HEK293 (cell line): Measurements from ENCODE around the gene BACH2.

ENCODE experiments used
- FEZF1 ChIP-seq: fragments of 450-650 bp; formaldehyde crosslinking; IDR thresholded peaks from 2 replicates; pipeline ENCODE4 v1.5.1; 2016; ENCODE audit warnings: missing biosample characterization, missing genetic modification characterization
- GFI1B ChIP-seq: fragments of 450-650 bp; formaldehyde crosslinking; IDR thresholded peaks from 2 replicates; pipeline ENCODE4 v1.5.1; 2016; ENCODE audit warnings: missing biosample characterization, missing genetic modification characterization
- KLF8 ChIP-seq: fragments of 450-650 bp; formaldehyde crosslinking; IDR thresholded peaks from 2 replicates; pipeline ENCODE4 v1.5.1; 2016; ENCODE audit warnings: missing biosample characterization, missing genetic modification characterization
- KLF9 ChIP-seq: fragments of 450-650 bp; formaldehyde crosslinking; IDR thresholded peaks from 2 replicates; pipeline ENCODE4 v1.5.1; 2016; ENCODE audit warnings: missing biosample characterization, missing genetic modification characterization, low read depth
- MZF1 ChIP-seq: fragments of 450-650 bp; formaldehyde crosslinking; IDR thresholded peaks from 2 replicates; pipeline ENCODE4 v1.5.1; 2017; ENCODE audit warnings: missing biosample characterization, missing genetic modification characterization, borderline replicate concordance
- OSR2 ChIP-seq: fragments of 450-650 bp; formaldehyde crosslinking; IDR thresholded peaks from 2 replicates; pipeline ENCODE4 v1.5.1; 2016; ENCODE audit warnings: missing biosample characterization, missing genetic modification characterization
- SP7 ChIP-seq: fragments of 450-650 bp; formaldehyde crosslinking; IDR thresholded peaks from 2 replicates; pipeline ENCODE4 v1.5.1; 2016; ENCODE audit warnings: missing biosample characterization, missing genetic modification characterization
- TRIM28 ChIP-seq: IDR thresholded peaks from 2 replicates; pipeline ENCODE4 v1.6.1; 2011; ENCODE audit warnings: low read length, control low read depth, borderline replicate concordance
- ZBTB17 ChIP-seq: fragments of 450-650 bp; formaldehyde crosslinking; IDR thresholded peaks from 2 replicates; pipeline ENCODE4 v1.5.1; 2016; ENCODE audit warnings: missing biosample characterization, missing genetic modification characterization
- ZBTB21 ChIP-seq: fragments of 450-650 bp; formaldehyde crosslinking; IDR thresholded peaks from 2 replicates; pipeline ENCODE4 v1.5.1; 2017; ENCODE audit warnings: missing biosample characterization, missing genetic modification characterization
- ZEB2 ChIP-seq: fragments of 450-650 bp; formaldehyde crosslinking; IDR thresholded peaks from 2 replicates; pipeline ENCODE4 v1.5.1; 2016; ENCODE audit warnings: missing biosample characterization, missing genetic modification characterization
- ZFHX2 ChIP-seq: fragments of 450-650 bp; formaldehyde crosslinking; conservative IDR thresholded peaks from 2 replicates; pipeline ENCODE4 v1.5.1; 2016; ENCODE audit warnings: missing biosample characterization, missing genetic modification characterization
- ZFP41 ChIP-seq: fragments of 450-650 bp; formaldehyde crosslinking; IDR thresholded peaks from 2 replicates; pipeline ENCODE4 v1.5.1; 2016; ENCODE audit warnings: missing biosample characterization, missing genetic modification characterization, borderline replicate concordance
- ZIC2 ChIP-seq: fragments of 450-650 bp; formaldehyde crosslinking; IDR thresholded peaks from 2 replicates; pipeline ENCODE4 v1.5.1; 2016; ENCODE audit warnings: missing biosample characterization, missing genetic modification characterization
- ZNF10 ChIP-seq: fragments of 450-650 bp; formaldehyde crosslinking; IDR thresholded peaks from 2 replicates; pipeline ENCODE4 v1.5.1; 2017; ENCODE audit warnings: missing biosample characterization, missing genetic modification characterization
- ZNF133 ChIP-seq: fragments of 450-650 bp; formaldehyde crosslinking; IDR thresholded peaks from 2 replicates; pipeline ENCODE4 v1.5.1; 2016; ENCODE audit warnings: missing biosample characterization, missing genetic modification characterization
- ZNF138 ChIP-seq: fragments of 450-650 bp; formaldehyde crosslinking; IDR thresholded peaks from 2 replicates; pipeline ENCODE4 v1.5.1; 2016; ENCODE audit warnings: missing biosample characterization, missing genetic modification characterization, borderline replicate concordance
- ZNF2 ChIP-seq: fragments of 450-650 bp; formaldehyde crosslinking; IDR thresholded peaks from 2 replicates; pipeline ENCODE4 v1.5.1; 2016; ENCODE audit warnings: missing biosample characterization, missing genetic modification characterization
- ZNF394 ChIP-seq: fragments of 450-650 bp; formaldehyde crosslinking; IDR thresholded peaks from 2 replicates; pipeline ENCODE4 v1.5.1; 2016; ENCODE audit warnings: missing biosample characterization, missing genetic modification characterization, mild to moderate bottlenecking, moderate library complexity, borderline replicate concordance
- ZNF501 ChIP-seq: fragments of 450-650 bp; formaldehyde crosslinking; IDR thresholded peaks from 2 replicates; pipeline ENCODE4 v1.5.1; 2016; ENCODE audit warnings: missing biosample characterization, missing genetic modification characterization
- ZNF561 ChIP-seq: fragments of 450-650 bp; IDR thresholded peaks from 2 replicates; pipeline ENCODE4 v1.5.1; 2018; ENCODE audit warnings: missing biosample characterization, missing genetic modification characterization, borderline replicate concordance
- ZNF600 ChIP-seq: fragments of 450-650 bp; formaldehyde crosslinking; IDR thresholded peaks from 2 replicates; pipeline ENCODE4 v1.5.1; 2016; ENCODE audit warnings: missing biosample characterization, missing genetic modification characterization
- ZNF707 ChIP-seq: fragments of 450-650 bp; formaldehyde crosslinking; IDR thresholded peaks from 2 replicates; pipeline ENCODE4 v1.5.1; 2016; ENCODE audit warnings: missing biosample characterization, missing genetic modification characterization
- ZNF777 ChIP-seq: fragments of 450-650 bp; formaldehyde crosslinking; IDR thresholded peaks from 2 replicates; pipeline ENCODE4 v1.5.1; 2017; ENCODE audit warnings: missing biosample characterization, missing genetic modification characterization, borderline replicate concordance
- ZNF843 ChIP-seq: fragments of 450-650 bp; formaldehyde crosslinking; IDR thresholded peaks from 2 replicates; pipeline ENCODE4 v1.5.1; 2016; ENCODE audit warnings: missing biosample characterization, missing genetic modification characterization
- ZSCAN30 ChIP-seq: fragments of 450-650 bp; IDR thresholded peaks from 2 replicates; pipeline ENCODE4 v1.5.1; 2018; ENCODE audit warnings: missing biosample characterization, mild to moderate bottlenecking, missing genetic modification characterization, moderate library complexity
- TF ChIP-seq, protein P1 (sequence below): fragments of 450-650 bp; formaldehyde crosslinking; IDR thresholded peaks from 2 replicates; pipeline ENCODE4 v1.5.1; 2016; ENCODE audit warnings: missing biosample characterization, missing genetic modification characterization
- TF ChIP-seq, protein P2 (sequence below): fragments of 450-650 bp; formaldehyde crosslinking; IDR thresholded peaks from 2 replicates; pipeline ENCODE4 v1.5.1; 2016; ENCODE audit warnings: missing biosample characterization, missing genetic modification characterization
- TF ChIP-seq, protein P3 (sequence below): fragments of 450-650 bp; formaldehyde crosslinking; IDR thresholded peaks from 2 replicates; pipeline ENCODE4 v1.5.1; 2016; ENCODE audit warnings: missing biosample characterization, missing genetic modification characterization
- TF ChIP-seq, protein P4 (sequence below): fragments of 450-650 bp; formaldehyde crosslinking; IDR thresholded peaks from 2 replicates; pipeline ENCODE4 v1.5.1; 2017; ENCODE audit warnings: missing biosample characterization, missing genetic modification characterization
- TF ChIP-seq, protein P5 (sequence below): fragments of 450-650 bp; formaldehyde crosslinking; IDR thresholded peaks from 2 replicates; pipeline ENCODE4 v1.5.1; 2016; ENCODE audit warnings: missing biosample characterization, missing genetic modification characterization
- TF ChIP-seq, protein P6 (sequence below): fragments of 450-650 bp; IDR thresholded peaks from 2 replicates; pipeline ENCODE4 v1.5.1; 2018; ENCODE audit warnings: missing biosample characterization, missing genetic modification characterization

BACH2 gene

DNA sequence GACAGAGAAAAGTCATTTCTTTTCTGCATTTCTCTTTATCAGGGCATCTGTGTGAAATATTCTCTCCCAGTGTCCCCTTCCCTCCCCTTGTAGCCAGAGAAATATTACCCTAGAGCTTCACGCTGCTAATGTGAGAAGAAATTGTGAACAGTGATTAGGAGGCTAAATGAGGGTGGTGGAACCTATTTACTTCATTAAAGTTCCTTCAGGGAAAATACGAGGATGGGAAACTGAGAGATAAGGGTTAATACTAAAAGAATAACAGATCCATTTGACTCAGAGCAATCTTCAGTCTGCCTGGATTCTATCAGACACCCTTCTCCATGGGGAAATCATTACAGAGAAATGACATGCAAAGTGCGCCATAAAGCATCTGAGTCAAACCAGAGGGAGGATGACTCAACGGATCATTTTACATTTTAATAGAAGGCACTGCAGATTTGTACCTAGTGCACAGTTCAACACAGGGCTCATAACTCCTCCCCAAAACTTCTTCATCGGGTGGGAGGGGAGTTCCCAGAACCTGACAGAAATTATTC is 271.1 kb downstream of the BACH2 start (continued):
- TF ChIP-seq, protein P1, sequence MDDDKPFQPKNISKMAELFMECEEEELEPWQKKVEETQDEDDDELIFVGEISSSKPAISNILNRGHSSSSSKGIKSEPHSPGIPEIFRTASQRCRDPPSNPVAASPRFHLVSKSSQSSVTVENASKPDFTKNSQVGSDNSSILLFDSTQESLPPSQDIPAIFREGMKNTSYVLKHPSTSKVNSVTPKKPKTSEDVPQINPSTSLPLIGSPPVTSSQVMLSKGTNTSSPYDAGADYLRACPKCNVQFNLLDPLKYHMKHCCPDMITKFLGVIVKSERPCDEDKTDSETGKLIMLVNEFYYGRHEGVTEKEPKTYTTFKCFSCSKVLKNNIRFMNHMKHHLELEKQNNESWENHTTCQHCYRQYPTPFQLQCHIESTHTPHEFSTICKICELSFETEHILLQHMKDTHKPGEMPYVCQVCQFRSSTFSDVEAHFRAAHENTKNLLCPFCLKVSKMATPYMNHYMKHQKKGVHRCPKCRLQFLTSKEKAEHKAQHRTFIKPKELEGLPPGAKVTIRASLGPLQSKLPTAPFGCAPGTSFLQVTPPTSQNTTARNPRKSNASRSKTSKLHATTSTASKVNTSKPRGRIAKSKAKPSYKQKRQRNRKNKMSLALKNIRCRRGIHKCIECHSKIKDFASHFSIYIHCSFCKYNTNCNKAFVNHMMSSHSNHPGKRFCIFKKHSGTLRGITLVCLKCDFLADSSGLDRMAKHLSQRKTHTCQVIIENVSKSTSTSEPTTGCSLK (tag by site-specific recombination), result no peak
- TF ChIP-seq ZSCAN30 (tag by site-specific recombination) (0 out of 2 replicates have a peak, but pooled peaks have one; percentile 37), ZFHX2 (tag by site-specific recombination) (0 out of 2 replicates have a peak, but pooled peaks have one; percentile 12), ZNF561 (peak; percentile 76; the same call in 1 of the 2 replicates), ZNF394 (tag by site-specific recombination) (peak; percentile 32; the same call in 1 of the 2 replicates), ZNF777 (tag by site-specific recombination) (no peak), FEZF1 (tag by site-specific recombination) (peak; percentile 63), TRIM28 (peak; percentile 94), ZFP41 (tag by site-specific recombination) (no peak), ZNF843 (tag by site-specific recombination) (peak; percentile 57), ZNF600 (peak; percentile 90), KLF8 (tag by site-specific recombination) (0 out of 2 replicates have a peak, but pooled peaks have one; percentile 40), ZIC2 (tag by site-specific recombination) (no peak), ZNF138 (tag by site-specific recombination) (no peak), ZBTB21 (peak; percentile 41; the same call in 1 of the 2 replicates), SP7 (tag by site-specific recombination) (peak; percentile 94), ZBTB17 (tag by site-specific recombination) (peak; percentile 74), ZNF133 (tag by site-specific recombination) (no peak), MZF1 (tag by site-specific recombination) (0 out of 2 replicates have a peak, but pooled peaks have one; percentile 37), GFI1B (tag by site-specific recombination) (peak; percentile 77), ZNF707 (no peak), ZNF2 (tag by site-specific recombination) (peak; percentile 62), ZEB2 (tag by site-specific recombination) (peak; percentile 93), OSR2 (tag by site-specific recombination) (0 out of 2 replicates have a peak, but pooled peaks have one; percentile 24), ZNF501 (tag by site-specific recombination) (no peak), ZNF10 (tag by site-specific recombination) (no peak), KLF9 (0 out of 2 replicates have a peak, but pooled peaks have one; percentile 16)
- TF ChIP-seq, protein P2, sequence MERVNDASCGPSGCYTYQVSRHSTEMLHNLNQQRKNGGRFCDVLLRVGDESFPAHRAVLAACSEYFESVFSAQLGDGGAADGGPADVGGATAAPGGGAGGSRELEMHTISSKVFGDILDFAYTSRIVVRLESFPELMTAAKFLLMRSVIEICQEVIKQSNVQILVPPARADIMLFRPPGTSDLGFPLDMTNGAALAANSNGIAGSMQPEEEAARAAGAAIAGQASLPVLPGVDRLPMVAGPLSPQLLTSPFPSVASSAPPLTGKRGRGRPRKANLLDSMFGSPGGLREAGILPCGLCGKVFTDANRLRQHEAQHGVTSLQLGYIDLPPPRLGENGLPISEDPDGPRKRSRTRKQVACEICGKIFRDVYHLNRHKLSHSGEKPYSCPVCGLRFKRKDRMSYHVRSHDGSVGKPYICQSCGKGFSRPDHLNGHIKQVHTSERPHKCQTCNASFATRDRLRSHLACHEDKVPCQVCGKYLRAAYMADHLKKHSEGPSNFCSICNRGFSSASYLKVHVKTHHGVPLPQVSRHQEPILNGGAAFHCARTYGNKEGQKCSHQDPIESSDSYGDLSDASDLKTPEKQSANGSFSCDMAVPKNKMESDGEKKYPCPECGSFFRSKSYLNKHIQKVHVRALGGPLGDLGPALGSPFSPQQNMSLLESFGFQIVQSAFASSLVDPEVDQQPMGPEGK, result peak; percentile 47; the same call in 1 of the 2 replicates
- TF ChIP-seq, protein P3, sequence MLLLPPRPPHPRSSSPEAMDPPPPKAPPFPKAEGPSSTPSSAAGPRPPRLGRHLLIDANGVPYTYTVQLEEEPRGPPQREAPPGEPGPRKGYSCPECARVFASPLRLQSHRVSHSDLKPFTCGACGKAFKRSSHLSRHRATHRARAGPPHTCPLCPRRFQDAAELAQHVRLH (tag by site-specific recombination), result no peak
- TF ChIP-seq, protein P4, sequence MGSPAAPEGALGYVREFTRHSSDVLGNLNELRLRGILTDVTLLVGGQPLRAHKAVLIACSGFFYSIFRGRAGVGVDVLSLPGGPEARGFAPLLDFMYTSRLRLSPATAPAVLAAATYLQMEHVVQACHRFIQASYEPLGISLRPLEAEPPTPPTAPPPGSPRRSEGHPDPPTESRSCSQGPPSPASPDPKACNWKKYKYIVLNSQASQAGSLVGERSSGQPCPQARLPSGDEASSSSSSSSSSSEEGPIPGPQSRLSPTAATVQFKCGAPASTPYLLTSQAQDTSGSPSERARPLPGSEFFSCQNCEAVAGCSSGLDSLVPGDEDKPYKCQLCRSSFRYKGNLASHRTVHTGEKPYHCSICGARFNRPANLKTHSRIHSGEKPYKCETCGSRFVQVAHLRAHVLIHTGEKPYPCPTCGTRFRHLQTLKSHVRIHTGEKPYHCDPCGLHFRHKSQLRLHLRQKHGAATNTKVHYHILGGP (tag by site-specific recombination), result no peak
- TF ChIP-seq, protein P5, sequence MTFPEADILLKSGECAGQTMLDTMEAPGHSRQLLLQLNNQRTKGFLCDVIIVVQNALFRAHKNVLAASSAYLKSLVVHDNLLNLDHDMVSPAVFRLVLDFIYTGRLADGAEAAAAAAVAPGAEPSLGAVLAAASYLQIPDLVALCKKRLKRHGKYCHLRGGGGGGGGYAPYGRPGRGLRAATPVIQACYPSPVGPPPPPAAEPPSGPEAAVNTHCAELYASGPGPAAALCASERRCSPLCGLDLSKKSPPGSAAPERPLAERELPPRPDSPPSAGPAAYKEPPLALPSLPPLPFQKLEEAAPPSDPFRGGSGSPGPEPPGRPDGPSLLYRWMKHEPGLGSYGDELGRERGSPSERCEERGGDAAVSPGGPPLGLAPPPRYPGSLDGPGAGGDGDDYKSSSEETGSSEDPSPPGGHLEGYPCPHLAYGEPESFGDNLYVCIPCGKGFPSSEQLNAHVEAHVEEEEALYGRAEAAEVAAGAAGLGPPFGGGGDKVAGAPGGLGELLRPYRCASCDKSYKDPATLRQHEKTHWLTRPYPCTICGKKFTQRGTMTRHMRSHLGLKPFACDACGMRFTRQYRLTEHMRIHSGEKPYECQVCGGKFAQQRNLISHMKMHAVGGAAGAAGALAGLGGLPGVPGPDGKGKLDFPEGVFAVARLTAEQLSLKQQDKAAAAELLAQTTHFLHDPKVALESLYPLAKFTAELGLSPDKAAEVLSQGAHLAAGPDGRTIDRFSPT (tag by site-specific recombination), result peak; percentile 57; the same call in 1 of the 2 replicates
- TF ChIP-seq, protein P6, sequence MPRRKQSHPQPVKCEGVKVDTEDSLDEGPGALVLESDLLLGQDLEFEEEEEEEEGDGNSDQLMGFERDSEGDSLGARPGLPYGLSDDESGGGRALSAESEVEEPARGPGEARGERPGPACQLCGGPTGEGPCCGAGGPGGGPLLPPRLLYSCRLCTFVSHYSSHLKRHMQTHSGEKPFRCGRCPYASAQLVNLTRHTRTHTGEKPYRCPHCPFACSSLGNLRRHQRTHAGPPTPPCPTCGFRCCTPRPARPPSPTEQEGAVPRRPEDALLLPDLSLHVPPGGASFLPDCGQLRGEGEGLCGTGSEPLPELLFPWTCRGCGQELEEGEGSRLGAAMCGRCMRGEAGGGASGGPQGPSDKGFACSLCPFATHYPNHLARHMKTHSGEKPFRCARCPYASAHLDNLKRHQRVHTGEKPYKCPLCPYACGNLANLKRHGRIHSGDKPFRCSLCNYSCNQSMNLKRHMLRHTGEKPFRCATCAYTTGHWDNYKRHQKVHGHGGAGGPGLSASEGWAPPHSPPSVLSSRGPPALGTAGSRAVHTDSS (tag by site-specific recombination), result peak; percentile 64
